ENCODE measurements around the gene PMEPA1. TPM values are rescaled to one million over a fixed set of nuclear protein-coding genes. Genes with fewer than 3 reads are reported as not detected.

The PMEPA1 gene
- total RNA-seq, 1 experiment from 2014 or later, result 89.8 TPM

GRCh38 chr20:57648878-57649616 is 60.8 kb downstream of the PMEPA1 start:
- H3K36me3 ChIP-seq (ENCODE audit: control insufficient read depth, insufficient read depth, low read length), result peaks cover 7% of the 10 kb centered on the region
- ATAC-seq (no peak), DNase-seq (ENCODE audit: low read depth, low spot score) (no peak)
- in situ Hi-C loops (cut with HindIII; ENCODE audit: low pct_unique_long_range_greater_than_20kb, low sequenced_read_pairs), result loop anchor here (25.0 kb wide), 1 partner anchor 538 kb away; no protein-coding TSS in a partner anchor
- BruUV-seq (replicated peaks), result no TSS peak
- H3K9me3 ChIP-seq (ENCODE audit: control insufficient read depth, insufficient read depth, low read depth, low read length), result no peaks in the 10 kb centered on the region
- POLR2A ChIA-PET, result no interaction called here
- CTCF ChIA-PET, result no interaction called here
- no peaks in the 10 kb centered on the region for H3K27me3 ChIP-seq (ENCODE audit: control insufficient read depth, insufficient read depth, low read length)
- no peak overlapping the region for H3K27ac ChIP-seq (ENCODE audit: low read length)
- H3K4me3 ChIP-seq (ENCODE audit: low read depth in 2 of 2, low read length in 2 of 2), result no peak overlapping the region
- no peak for TF ChIP-seq POLR2AphosphoS5 (IDR thresholded peaks at IDR 0.05; ENCODE audit: low read depth, low read length)
- TF ChIP-seq REST (IDR thresholded peaks at IDR 0.05; ENCODE audit: insufficient read depth in 1 of 2, low read depth in 2 of 2, low read length in 1 of 2), result no peak
- no peak for TF ChIP-seq CTCF (IDR thresholded peaks at IDR 0.05)
- TF ChIP-seq TCF7L2 (IDR thresholded peaks at IDR 0.05; ENCODE audit: low read depth, low read length), result no peak
- no peak for TF ChIP-seq SIN3A (IDR thresholded peaks at IDR 0.05; ENCODE audit: borderline replicate concordance, insufficient read depth, low read depth, low read length)
- H3K4me1 ChIP-seq (ENCODE audit: control insufficient read depth, insufficient read depth, low read length), result no peaks in the 10 kb centered on the region
- intact Hi-C loops (cut with micrococcal nuclease; ENCODE audit: unreplicated experiment), result no loop called here

GRCh38 chr20:57647933-57648785 is 61.7 kb downstream of the PMEPA1 start:
- ATAC-seq, result no peak
- no peaks in the 10 kb centered on the region for H3K9me3 ChIP-seq (ENCODE audit: control insufficient read depth, insufficient read depth, low read depth, low read length)
- in situ Hi-C loops (cut with HindIII; ENCODE audit: low pct_unique_long_range_greater_than_20kb, low sequenced_read_pairs), result loop anchor here (25.0 kb wide), 1 partner anchor 539 kb away; no protein-coding TSS in a partner anchor
- peaks cover 5% of the 10 kb centered on the region for H3K36me3 ChIP-seq (ENCODE audit: control insufficient read depth, insufficient read depth, low read length)
- H3K27me3 ChIP-seq (ENCODE audit: control insufficient read depth, insufficient read depth, low read length), result no peaks in the 10 kb centered on the region
- no peaks in the 10 kb centered on the region for H3K4me1 ChIP-seq (ENCODE audit: control insufficient read depth, insufficient read depth, low read length)
- H3K27ac ChIP-seq (ENCODE audit: low read length), result no peak overlapping the region
- no peak for TF ChIP-seq REST (IDR thresholded peaks at IDR 0.05; ENCODE audit: insufficient read depth in 1 of 2, low read depth in 2 of 2, low read length in 1 of 2)
- TF ChIP-seq SIN3A (IDR thresholded peaks at IDR 0.05; ENCODE audit: borderline replicate concordance, insufficient read depth, low read depth, low read length), result no peak
- TF ChIP-seq TCF7L2 (IDR thresholded peaks at IDR 0.05; ENCODE audit: low read depth, low read length), result no peak
- TF ChIP-seq CTCF (IDR thresholded peaks at IDR 0.05), result no peak
- intact Hi-C loops (cut with micrococcal nuclease; ENCODE audit: unreplicated experiment), result no loop called here
- no peak for DNase-seq (ENCODE audit: low read depth, low spot score)
- ChIA-PET POLR2A (no interaction called here), CTCF (no interaction called here)
- BruUV-seq (replicated peaks), result no TSS peak
- no peak overlapping the region for H3K4me3 ChIP-seq (ENCODE audit: low read depth in 2 of 2, low read length in 2 of 2)
